Measurements from ENCODE around the gene PAX2. TPM values are rescaled to one million over a fixed set of nuclear protein-coding genes. Genes with fewer than 3 reads are reported as not detected.

PAX2 gene
- total RNA-seq, 4 donors from 2014 or later, result not detected

GRCh38 chr10:100713049-100713858, 32.1 kb upstream of the PAX2 start:
- H3K36me3 ChIP-seq, result no peaks in the 10 kb centered on the region
- 3 to 6% methylated on average over 28 to 35 of the region's 37 CpGs for WGBS, 2 donors
- TF ChIP-seq POLR2A (IDR thresholded peaks at IDR 0.05) (no peak), CTCF (IDR thresholded peaks at IDR 0.05) (no peak)
- H3K27me3 ChIP-seq, result peaks cover 28% of the 10 kb centered on the region
- no peak for DNase-seq
- H3K9me3 ChIP-seq, result no peaks in the 10 kb centered on the region
- H3K27ac ChIP-seq, result no peak overlapping the region
- intact Hi-C loops (cut with DNase I), result no loop called here
- H3K4me3 ChIP-seq (replicated peaks in 1 of 3), result no peak overlapping the region
- peaks cover 0 to 21% of the 10 kb centered on the region in 2 donors for H3K4me1 ChIP-seq

- H3K27me3 ChIP-seq, result peaks cover 28% of the 10 kb centered on the region
- intact Hi-C loops (cut with DNase I), result no loop called here
- peaks cover 0 to 21% of the 10 kb centered on the region in 2 donors for H3K4me1 ChIP-seq
- WGBS, 2 donors, result 2 to 4% methylated on average over 16 to 31 of the region's 36 CpGs
- H3K9me3 ChIP-seq, result no peaks in the 10 kb centered on the region
- no peak for DNase-seq
- H3K27ac ChIP-seq, result no peak overlapping the region
- no peaks in the 10 kb centered on the region for H3K36me3 ChIP-seq
- TF ChIP-seq POLR2A (IDR thresholded peaks at IDR 0.05), result no peak
- no peak for TF ChIP-seq CTCF (IDR thresholded peaks at IDR 0.05)
- H3K4me3 ChIP-seq (replicated peaks in 1 of 3), result no peak overlapping the region
These were observed 31.4 kb upstream of the PAX2 start for GRCh38 chr10:100713859-100714565.

- H3K27me3 ChIP-seq, result peaks cover 22% of the 10 kb centered on the region
- H3K36me3 ChIP-seq, result no peaks in the 10 kb centered on the region
- H3K4me3 ChIP-seq (replicated peaks in 1 of 3), result no peak overlapping the region
- WGBS, 2 donors, result 77 to 95% methylated on average over 1 of the region's 1 CpG
- H3K9me3 ChIP-seq, result no peaks in the 10 kb centered on the region
- DNase-seq, result no peak
- no peak for TF ChIP-seq CTCF (IDR thresholded peaks at IDR 0.05)
- no peak for TF ChIP-seq POLR2A (IDR thresholded peaks at IDR 0.05)
- H3K27ac ChIP-seq, result no peak overlapping the region
- H3K4me1 ChIP-seq, result peaks cover 0 to 21% of the 10 kb centered on the region in 2 donors
- intact Hi-C loops (cut with DNase I), result no loop called here
These were observed 30.8 kb upstream of the PAX2 start for GRCh38 chr10:100714566-100714950.

GRCh38 chr10:100715101-100715444, 30.3 kb upstream of the PAX2 start:
- no peak for DNase-seq
- 28 to 33% methylated on average over 4 of the region's 4 CpGs for WGBS, 2 donors
- no peak overlapping the region for H3K27ac ChIP-seq
- no peaks in the 10 kb centered on the region for H3K9me3 ChIP-seq
- H3K27me3 ChIP-seq, result peaks cover 19% of the 10 kb centered on the region
- no peak for TF ChIP-seq CTCF (IDR thresholded peaks at IDR 0.05)
- TF ChIP-seq POLR2A (IDR thresholded peaks at IDR 0.05), result no peak
- H3K4me1 ChIP-seq, result peaks cover 0 to 17% of the 10 kb centered on the region in 2 donors
- no peaks in the 10 kb centered on the region for H3K36me3 ChIP-seq
- intact Hi-C loops (cut with DNase I), result no loop called here
- H3K4me3 ChIP-seq (replicated peaks in 1 of 3), result no peak overlapping the region
